Sigmoid colon (tissue), 3 donors: ENCODE results near the gene ESYT3.

Source experiments
- CTCF ChIP-seq, 4 experiments: fragments of 450-650 bp in 3 of 4; fragments of 200-600 bp in 1 of 4; IDR thresholded peaks; one replicate each; pipeline ENCODE4 v1.5.1; 2016 to 2019; ENCODE audit warnings: antibody characterized with exemption in 4 of 4, mild to moderate bottlenecking in 3 of 4, moderate library complexity in 2 of 4
- POLR2A ChIP-seq, 2 donors: fragments of 450-650 bp; IDR thresholded peaks; one replicate each; pipeline ENCODE4 v1.6.1; 2016; ENCODE audit warnings: antibody characterized with exemption in 2 of 2, mild to moderate bottlenecking in 2 of 2, moderate library complexity in 2 of 2

DNA sequence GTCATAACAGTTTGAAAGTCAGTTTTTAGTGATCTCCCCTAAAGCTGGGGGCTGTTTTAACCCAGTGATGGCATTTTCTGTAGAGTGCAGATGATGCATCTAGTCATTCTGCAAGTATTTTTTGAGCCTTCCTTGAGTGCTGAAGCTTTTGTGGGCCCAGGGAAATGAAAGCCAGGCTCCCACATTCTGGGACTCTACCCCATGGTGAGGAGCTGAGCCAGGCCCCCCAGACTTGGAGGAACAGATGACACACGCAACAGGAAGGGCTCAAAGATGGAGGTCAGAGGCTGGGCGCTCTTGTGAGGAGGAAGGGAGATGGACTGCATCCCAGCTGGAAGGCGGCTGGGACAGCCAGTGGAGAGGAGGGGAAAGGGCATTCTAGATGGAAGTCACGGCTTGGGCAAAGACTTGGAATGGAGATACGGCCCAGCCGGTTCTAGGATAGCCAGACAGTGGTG lies 45.2 kb upstream of the ESYT3 start:
- TF ChIP-seq POLR2A (IDR thresholded peaks at IDR 0.05), result no peak
- no peak for TF ChIP-seq CTCF (IDR thresholded peaks at IDR 0.05)
